NT2/D1 (cell line): ENCODE results near the gene SH3BP1.

Source experiments
- SUZ12 ChIP-seq: IDR thresholded peaks from 2 replicates; pipeline ENCODE4 v1.6.1; 2011; ENCODE audit not compliant: insufficient read length, insufficient read depth; ENCODE audit errors: extremely low read depth
- YY1 ChIP-seq: IDR thresholded peaks from 2 replicates; pipeline ENCODE4 v1.6.1; 2011; ENCODE audit not compliant: insufficient read length, insufficient read depth
- ZNF274 ChIP-seq: IDR thresholded peaks from 2 replicates; pipeline ENCODE4 v1.6.1; 2011; ENCODE audit warnings: mild to moderate bottlenecking, low read depth, low read length

DNA sequence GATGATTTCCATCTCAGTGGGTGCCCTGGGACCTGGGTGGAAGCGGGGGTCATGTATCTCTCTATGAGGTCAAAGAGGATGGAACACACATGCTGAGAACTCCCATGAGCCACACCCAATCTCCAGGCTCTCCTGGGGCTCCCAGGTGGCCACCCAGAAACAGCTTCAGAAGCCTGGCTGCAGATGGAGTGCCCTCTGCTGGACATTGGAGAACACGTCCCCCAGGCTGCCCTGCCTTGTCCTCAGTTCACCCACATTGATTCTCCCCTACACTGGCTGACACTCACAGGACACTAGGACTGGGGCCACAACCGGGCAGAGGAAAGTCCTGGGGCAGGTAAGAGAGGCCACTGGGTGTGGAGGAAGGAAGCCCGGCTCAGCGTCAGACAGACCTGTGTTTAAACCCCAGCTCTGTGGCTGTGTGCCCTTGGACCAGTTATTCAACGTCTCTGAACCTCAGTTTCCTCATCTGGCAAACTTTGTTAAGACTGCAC lies 42.1 kb downstream of the SH3BP1 start:
- TF ChIP-seq YY1 (no peak), SUZ12 (no peak), ZNF274 (no peak)
